Muscle layer of colon (tissue), 2 donors: ENCODE results near the gene PTCD1.
"Not testable (repeated sequence)": the region's sequence is repeated elsewhere in the genome, so short reads cannot be mapped to it uniquely, and the experiment has no call there.

Experiments
- H3K27ac ChIP-seq: one replicate; pipeline ENCODE4 v1.7.0; 2013; ENCODE audit warnings: low read depth, mild to moderate bottlenecking, low read length, moderate library complexity
- H3K27me3 ChIP-seq, 2 donors: one replicate each; pipeline ENCODE4 v1.7.0; 2013; ENCODE audit warnings: low read length in 2 of 2, mild to moderate bottlenecking in 2 of 2; ENCODE audit not compliant: insufficient read depth in 2 of 2, control insufficient read depth in 1 of 2
- H3K36me3 ChIP-seq: one replicate; pipeline ENCODE4 v1.7.0; 2013; ENCODE audit warnings: mild to moderate bottlenecking, low read length; ENCODE audit not compliant: insufficient read depth
- H3K4me1 ChIP-seq: one replicate; pipeline ENCODE4 v1.7.0; 2013; ENCODE audit warnings: mild to moderate bottlenecking, low read length; ENCODE audit not compliant: insufficient read depth
- H3K4me3 ChIP-seq, 2 donors: one replicate each; pipeline ENCODE4 v1.7.0; 2013; ENCODE audit warnings: low read length in 2 of 2, low read depth in 1 of 2, mild to moderate bottlenecking in 1 of 2, moderate library complexity in 1 of 2
- H3K9ac ChIP-seq: one replicate; pipeline ENCODE4 v1.7.0; 2013; ENCODE audit warnings: low read length
- H3K9me3 ChIP-seq: one replicate; pipeline ENCODE4 v1.7.0; 2013; ENCODE audit warnings: mild to moderate bottlenecking, low read length
- donor health status: abdominal sarcoma.
- donor health status: Adenocarcinoma of cecum.

Gene PTCD1

GRCh38 chr7:99393355-99394187 is 45.0 kb downstream of the PTCD1 start:
- Histone ChIP-seq H3K27ac (peak overlapping the region; percentile 56), H3K27me3 (no peaks in the 10 kb centered on the region), H3K36me3 (peaks cover 24% of the 10 kb centered on the region), H3K9ac (peak overlapping the region; percentile 20), H3K4me1 (peaks cover 16% of the 10 kb centered on the region), H3K4me3 (peak overlapping the region; percentile 50 to 74), H3K9me3 (no peaks in the 10 kb centered on the region)

GRCh38 chr7:99392659-99393354 is 45.8 kb downstream of the PTCD1 start:
- Histone ChIP-seq H3K9ac (peak overlapping the region; percentile 20), H3K27ac (peak overlapping the region; percentile 56), H3K36me3 (peaks cover 16% of the 10 kb centered on the region)

GRCh38 chr7:99392046-99392445 is 46.6 kb downstream of the PTCD1 start:
- Histone ChIP-seq H3K27me3 (no peaks in the 10 kb centered on the region), H3K4me1 (peaks cover 16% of the 10 kb centered on the region), H3K27ac (no peak overlapping the region), H3K9ac (no peak overlapping the region), H3K9me3 (no peaks in the 10 kb centered on the region), H3K36me3 (peaks cover 8% of the 10 kb centered on the region), H3K4me3 (no peak overlapping the region)

More at GRCh38 chr7:99392659-99393354, 45.8 kb downstream of the PTCD1 start:
- H3K27me3 ChIP-seq, result no peaks in the 10 kb centered on the region
- peaks cover 16% of the 10 kb centered on the region for H3K4me1 ChIP-seq
- no peaks in the 10 kb centered on the region for H3K9me3 ChIP-seq
- H3K4me3 ChIP-seq, result peak overlapping the region; percentile 50 to 74

GRCh38 chr7:99390941-99391602 is 47.5 kb downstream of the PTCD1 start:
- H3K4me3 ChIP-seq, result no peak overlapping the region
- H3K27ac ChIP-seq, result no peak overlapping the region
- H3K27me3 ChIP-seq, result no peaks in the 10 kb centered on the region
- no peaks in the 10 kb centered on the region for H3K9me3 ChIP-seq
- H3K4me1 ChIP-seq, result peaks cover 16% of the 10 kb centered on the region
- H3K36me3 ChIP-seq, result peaks cover 9% of the 10 kb centered on the region
- H3K9ac ChIP-seq, result no peak overlapping the region

DNA sequence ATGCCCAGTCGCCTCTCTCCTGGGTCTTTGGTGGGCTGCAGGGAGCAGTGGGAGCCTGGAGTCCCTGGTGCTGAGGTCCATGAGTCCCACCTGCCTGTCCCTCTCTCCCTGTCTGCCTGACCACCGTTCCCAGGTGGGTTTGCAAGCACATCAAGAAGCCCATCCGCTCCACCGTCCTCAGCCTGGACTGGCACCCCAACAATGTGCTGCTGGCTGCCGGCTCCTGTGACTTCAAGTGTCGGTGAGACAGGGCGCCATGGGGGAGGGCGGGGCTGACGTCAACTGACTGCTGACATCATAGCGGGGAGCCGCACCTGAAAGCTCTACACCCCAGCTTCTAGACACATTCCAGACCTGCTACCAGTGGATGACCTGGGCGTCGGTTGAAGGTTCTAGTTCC is 48.8 kb downstream of the PTCD1 start:
- H3K27ac ChIP-seq, result no peak overlapping the region
- no peaks in the 10 kb centered on the region for H3K9me3 ChIP-seq
- no peak overlapping the region for H3K9ac ChIP-seq
- peaks cover 16% of the 10 kb centered on the region for H3K4me1 ChIP-seq
- no peaks in the 10 kb centered on the region for H3K27me3 ChIP-seq
- H3K36me3 ChIP-seq, result peaks cover 9% of the 10 kb centered on the region
- no peak overlapping the region for H3K4me3 ChIP-seq

- Histone ChIP-seq H3K27me3 (no peaks in the 10 kb centered on the region), H3K9ac (no peak overlapping the region), H3K4me1 (peaks cover 9% of the 10 kb centered on the region), H3K4me3 (no peak overlapping the region), H3K36me3 (peaks cover 9% of the 10 kb centered on the region), H3K27ac (no peak overlapping the region), H3K9me3 (no peaks in the 10 kb centered on the region)
Observed at GRCh38 chr7:99387912-99388311, 50.7 kb downstream of the PTCD1 start.

DNA sequence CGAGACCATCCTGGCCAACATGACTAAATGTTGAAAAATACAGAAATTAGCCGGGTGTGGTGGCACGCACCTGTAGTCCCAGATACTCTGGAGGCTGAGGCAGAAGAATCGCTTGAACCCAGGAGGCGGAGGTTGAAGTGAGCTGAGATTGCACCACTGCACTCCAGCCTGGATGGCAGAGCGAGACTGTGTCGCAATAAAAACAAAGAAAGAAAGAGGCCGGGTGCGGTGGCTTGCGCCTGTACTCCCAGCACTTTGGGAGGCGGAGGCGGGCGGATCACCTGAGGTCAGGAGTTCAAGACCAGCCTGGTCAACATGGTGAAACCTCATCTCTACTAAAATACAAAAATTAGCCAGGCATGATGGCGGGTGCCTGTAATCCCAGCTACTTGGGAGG is 51.4 kb downstream of the PTCD1 start:
- not testable (repeated sequence) for H3K4me3 ChIP-seq, H3K27ac ChIP-seq, H3K36me3 ChIP-seq, H3K4me1 ChIP-seq, H3K9ac ChIP-seq, H3K9me3 ChIP-seq, H3K27me3 ChIP-seq

- Histone ChIP-seq H3K4me1 (peaks cover under 1% of the 10 kb centered on the region), H3K36me3 (peaks cover 9% of the 10 kb centered on the region), H3K9me3 (no peaks in the 10 kb centered on the region), H3K27me3 (no peaks in the 10 kb centered on the region), H3K27ac (no peak overlapping the region), H3K9ac (no peak overlapping the region), H3K4me3 (no peak overlapping the region)
Observed at GRCh38 chr7:99386584-99387238, 51.9 kb downstream of the PTCD1 start.

DNA sequence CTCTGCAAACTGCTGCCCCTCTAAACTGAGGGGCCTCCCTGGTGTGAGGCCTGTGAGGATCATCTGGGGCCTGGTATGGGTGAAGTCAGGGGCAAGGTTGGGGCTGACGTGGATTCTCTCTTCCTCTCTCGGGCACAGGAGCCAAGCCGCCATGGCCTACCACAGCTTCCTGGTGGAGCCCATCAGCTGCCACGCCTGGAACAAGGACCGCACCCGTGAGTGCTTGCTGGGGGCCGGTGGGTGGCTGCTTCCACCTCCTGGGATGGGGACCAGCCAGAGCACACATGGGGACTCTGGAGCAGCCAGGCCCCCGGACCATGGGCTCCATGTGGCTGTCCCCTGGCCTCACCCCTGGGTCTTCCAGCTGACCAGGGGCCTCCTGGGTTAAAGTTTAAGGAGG is 53.0 kb downstream of the PTCD1 start:
- no peak overlapping the region for H3K9ac ChIP-seq
- no peak overlapping the region for H3K27ac ChIP-seq
- peaks cover 12% of the 10 kb centered on the region for H3K4me1 ChIP-seq
- H3K4me3 ChIP-seq, result no peak overlapping the region
- no peaks in the 10 kb centered on the region for H3K9me3 ChIP-seq
- peaks cover 9% of the 10 kb centered on the region for H3K36me3 ChIP-seq
- H3K27me3 ChIP-seq, result no peaks in the 10 kb centered on the region

DNA sequence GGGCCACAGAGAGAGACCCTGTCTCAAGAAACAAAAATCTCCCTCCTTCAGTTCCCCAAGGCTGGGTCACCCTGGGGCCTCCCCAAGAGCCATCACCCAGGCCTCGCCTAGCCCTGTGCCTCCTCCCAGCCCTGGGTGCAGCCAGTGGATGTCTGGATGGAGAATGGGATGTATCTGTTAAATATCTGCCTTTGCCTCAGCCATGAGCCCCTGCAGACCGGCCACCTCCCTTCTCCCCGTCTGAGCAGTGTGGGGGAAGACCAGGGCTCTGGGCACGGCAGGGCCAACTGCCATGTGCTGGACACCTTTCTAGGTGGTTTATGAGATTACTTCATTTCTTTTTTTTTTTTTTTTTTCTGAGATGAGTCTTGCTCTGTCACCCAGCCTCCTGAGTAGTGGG is 54.1 kb downstream of the PTCD1 start:
- Histone ChIP-seq H3K4me3 (no peak overlapping the region), H3K9ac (no peak overlapping the region), H3K4me1 (peaks cover 23% of the 10 kb centered on the region), H3K27me3 (no peaks in the 10 kb centered on the region), H3K27ac (no peak overlapping the region), H3K9me3 (no peaks in the 10 kb centered on the region), H3K36me3 (peaks cover 8% of the 10 kb centered on the region)

GRCh38 chr7:99383791-99384370 is 54.7 kb downstream of the PTCD1 start:
- no peaks in the 10 kb centered on the region for H3K27me3 ChIP-seq
- no peaks in the 10 kb centered on the region for H3K9me3 ChIP-seq
- H3K4me1 ChIP-seq, result peaks cover 29% of the 10 kb centered on the region
- no peak overlapping the region for H3K4me3 ChIP-seq
- no peak overlapping the region for H3K27ac ChIP-seq
- no peak overlapping the region for H3K9ac ChIP-seq
- peaks cover 4% of the 10 kb centered on the region for H3K36me3 ChIP-seq
